Measurements from ENCODE around the gene DCLRE1B.

DNA sequence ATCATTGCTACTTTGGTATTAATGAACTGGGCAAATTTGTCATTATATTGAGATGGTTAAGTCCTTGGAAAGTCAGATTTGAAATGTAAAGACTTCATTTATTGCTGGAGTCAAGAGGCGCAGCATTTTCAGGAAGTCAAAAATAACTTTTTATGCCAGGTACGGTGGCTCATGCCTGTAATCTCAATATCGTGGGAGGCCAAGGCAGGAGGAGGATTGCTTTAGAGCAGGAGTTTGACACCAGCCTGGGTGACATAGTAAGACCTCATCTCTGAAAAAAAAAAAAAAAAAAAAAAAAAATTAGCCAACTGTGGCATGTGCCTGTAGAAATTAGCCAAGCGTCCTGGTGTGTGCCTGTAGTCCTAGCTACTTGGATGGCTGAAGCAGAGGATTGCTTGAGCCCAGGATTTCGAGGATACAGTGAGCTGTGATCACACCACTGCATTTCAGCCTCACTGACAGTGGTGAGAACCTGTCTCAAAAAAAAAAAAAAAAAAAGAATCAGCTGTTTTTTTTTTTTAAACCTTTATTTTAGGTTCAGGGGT lies 29.5 kb downstream of the DCLRE1B start:
- TF ChIP-seq, protein P1, sequence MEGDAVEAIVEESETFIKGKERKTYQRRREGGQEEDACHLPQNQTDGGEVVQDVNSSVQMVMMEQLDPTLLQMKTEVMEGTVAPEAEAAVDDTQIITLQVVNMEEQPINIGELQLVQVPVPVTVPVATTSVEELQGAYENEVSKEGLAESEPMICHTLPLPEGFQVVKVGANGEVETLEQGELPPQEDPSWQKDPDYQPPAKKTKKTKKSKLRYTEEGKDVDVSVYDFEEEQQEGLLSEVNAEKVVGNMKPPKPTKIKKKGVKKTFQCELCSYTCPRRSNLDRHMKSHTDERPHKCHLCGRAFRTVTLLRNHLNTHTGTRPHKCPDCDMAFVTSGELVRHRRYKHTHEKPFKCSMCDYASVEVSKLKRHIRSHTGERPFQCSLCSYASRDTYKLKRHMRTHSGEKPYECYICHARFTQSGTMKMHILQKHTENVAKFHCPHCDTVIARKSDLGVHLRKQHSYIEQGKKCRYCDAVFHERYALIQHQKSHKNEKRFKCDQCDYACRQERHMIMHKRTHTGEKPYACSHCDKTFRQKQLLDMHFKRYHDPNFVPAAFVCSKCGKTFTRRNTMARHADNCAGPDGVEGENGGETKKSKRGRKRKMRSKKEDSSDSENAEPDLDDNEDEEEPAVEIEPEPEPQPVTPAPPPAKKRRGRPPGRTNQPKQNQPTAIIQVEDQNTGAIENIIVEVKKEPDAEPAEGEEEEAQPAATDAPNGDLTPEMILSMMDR (optimal IDR thresholded peaks at IDR 0.05 in 1 of 3, IDR thresholded peaks at IDR 0.05 in 1 of 3, conservative IDR thresholded peaks at IDR 0.05 in 1 of 3; ENCODE audit: extremely low read depth in 1 of 3, insufficient read depth in 2 of 3, low read length in 3 of 3), result no peak
- TF ChIP-seq EZH2 (IDR thresholded peaks at IDR 0.05; ENCODE audit: low read length), result no peak
